Measurements from ENCODE around the gene DDT. TPM values are rescaled to one million over a fixed set of nuclear protein-coding genes. Genes with fewer than 3 reads are reported as not detected.

DDT gene
- 116 to 169 TPM (median 161 TPM) in 5 replicates for total RNA-seq (2022; extraction: Qiagen RNA extraction)

DNA sequence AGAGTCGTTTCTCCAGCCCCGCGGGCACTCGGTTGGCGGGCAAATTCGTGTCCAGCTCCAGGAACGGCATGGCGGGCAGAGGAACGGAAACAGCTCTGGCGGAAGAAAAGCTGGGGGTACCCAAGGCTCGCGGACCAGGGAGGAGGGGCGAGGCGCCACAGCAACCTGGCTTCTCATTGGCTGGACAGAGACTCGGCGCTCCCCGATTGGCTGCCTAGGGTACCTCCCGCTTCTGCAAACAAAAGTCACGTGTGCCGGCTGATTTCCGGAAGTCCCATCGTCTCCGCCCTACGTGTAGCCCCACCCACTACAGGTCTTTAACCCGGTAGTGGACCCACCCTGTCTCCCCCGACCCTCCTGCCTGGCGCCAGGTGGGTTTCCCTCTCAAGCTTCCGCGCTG, at the start of gene DDT:
Gene DDT (minus strand): TSS at position 97 of the 400 bp plus-strand sequence. CDS start 27 bp downstream, at position 70.

DNA sequence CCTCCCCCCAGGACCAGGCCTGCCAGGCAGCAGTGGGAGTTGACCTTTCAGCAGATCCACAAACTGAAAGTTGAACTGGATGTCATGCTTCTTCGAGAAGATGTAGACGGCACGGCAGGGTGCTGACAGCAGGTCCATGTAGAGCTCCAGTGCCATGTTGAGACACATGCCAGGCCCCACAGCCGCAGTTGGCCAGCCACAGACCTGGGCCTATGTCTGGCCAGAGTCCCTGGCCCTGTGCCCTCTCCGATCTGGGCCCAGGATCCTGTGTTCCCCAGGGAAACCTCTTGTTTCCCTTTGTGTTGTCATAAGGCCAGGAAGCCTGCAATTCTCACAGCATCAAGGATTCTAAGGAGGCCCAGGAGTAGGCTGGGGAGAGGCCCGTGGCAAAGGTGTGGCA, 31.0 kb upstream of the DDT start, which contains the start of gene GSTT4:
Gene GSTT4 (minus strand): TSS at position 253 of the 400 bp plus-strand sequence. CDS start 97 bp downstream, at position 156.

DNA sequence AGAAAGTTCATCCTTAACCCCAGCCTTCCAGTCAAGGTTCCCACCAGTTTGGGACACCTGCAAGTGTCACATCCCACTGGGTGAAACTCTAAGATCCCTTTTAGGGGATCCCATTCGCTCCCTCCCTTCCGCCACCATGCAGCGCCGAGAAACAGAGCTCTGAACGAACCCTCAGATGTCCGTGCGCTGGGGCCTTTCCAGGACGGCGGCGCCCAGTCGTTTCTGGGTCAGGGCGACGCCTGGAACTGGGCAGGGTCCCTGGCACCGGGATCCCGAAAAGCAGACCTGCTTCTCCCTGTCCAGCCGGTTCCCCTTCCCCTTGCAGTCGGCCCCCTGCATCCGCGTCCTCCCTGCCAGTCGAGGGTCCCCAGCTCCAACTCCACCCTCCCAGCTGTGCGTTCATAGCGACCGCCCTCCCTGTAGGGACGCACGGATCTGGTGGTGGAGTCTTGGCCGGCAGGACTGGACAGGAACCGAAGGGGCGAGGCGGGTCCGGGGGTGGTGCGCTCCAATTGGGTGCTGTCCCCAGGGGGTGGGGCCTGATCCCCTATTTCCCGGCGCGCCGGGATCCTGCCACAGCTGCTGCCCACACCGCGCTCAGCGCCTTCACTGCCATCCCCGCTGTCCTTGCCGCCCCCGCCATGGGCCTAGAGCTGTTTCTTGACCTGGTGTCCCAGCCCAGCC, 5.5 kb upstream of the DDT start, which contains the start of gene GSTT2:
Gene GSTT2 (plus strand): TSS at position 578 of the 684 bp plus-strand sequence.

DNA sequence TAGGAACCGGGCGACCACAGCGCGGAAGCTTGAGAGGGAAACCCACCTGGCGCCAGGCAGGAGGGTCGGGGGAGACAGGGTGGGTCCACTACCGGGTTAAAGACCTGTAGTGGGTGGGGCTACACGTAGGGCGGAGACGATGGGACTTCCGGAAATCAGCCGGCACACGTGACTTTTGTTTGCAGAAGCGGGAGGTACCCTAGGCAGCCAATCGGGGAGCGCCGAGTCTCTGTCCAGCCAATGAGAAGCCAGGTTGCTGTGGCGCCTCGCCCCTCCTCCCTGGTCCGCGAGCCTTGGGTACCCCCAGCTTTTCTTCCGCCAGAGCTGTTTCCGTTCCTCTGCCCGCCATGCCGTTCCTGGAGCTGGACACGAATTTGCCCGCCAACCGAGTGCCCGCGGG, 7.7 kb downstream of the DDT start, which contains the start of gene DDTL:
Gene DDTL (plus strand): TSS at position 321 of the 400 bp plus-strand sequence. CDS start 27 bp downstream, at position 348.

DNA sequence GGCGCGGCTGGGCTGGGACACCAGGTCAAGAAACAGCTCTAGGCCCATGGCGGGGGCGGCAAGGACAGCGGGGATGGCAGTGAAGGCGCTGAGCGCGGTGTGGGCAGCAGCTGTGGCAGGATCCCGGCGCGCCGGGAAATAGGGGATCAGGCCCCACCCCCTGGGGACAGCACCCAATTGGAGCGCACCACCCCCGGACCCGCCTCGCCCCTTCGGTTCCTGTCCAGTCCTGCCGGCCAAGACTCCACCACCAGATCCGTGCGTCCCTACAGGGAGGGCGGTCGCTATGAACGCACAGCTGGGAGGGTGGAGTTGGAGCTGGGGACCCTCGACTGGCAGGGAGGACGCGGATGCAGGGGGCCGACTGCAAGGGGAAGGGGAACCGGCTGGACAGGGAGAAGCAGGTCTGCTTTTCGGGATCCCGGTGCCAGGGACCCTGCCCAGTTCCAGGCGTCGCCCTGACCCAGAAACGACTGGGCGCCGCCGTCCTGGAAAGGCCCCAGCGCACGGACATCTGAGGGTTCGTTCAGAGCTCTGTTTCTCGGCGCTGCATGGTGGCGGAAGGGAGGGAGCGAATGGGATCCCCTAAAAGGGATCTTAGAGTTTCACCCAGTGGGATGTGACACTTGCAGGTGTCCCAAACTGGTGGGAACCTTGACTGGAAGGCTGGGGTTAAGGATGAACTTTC, 13.0 kb downstream of the DDT start, which contains the start of gene GSTT2B:
Gene GSTT2B (minus strand): TSS at position 112 of the 688 bp plus-strand sequence. CDS start 64 bp downstream, at position 48.

Other genes with a start within 250 kb of the DDT start
- 0.83 to 1.1 TPM (median 1.00 TPM) in 5 replicates for gene ZNF70, start 223.3 kb downstream of the DDT start, total RNA-seq (2022; extraction: Qiagen RNA extraction)
- 0.34 to 1.3 TPM (median 0.73 TPM) in 4 of 5 replicates, not detected in the other for gene VPREB3, start 220.0 kb downstream of the DDT start, total RNA-seq (2022; extraction: Qiagen RNA extraction)
- gene C22orf15, start 211.5 kb downstream of the DDT start, total RNA-seq (2022; extraction: Qiagen RNA extraction): not detected in 5 replicates
- gene CHCHD10, start 206.5 kb downstream of the DDT start, total RNA-seq (2022; extraction: Qiagen RNA extraction): 82.4 to 195 TPM (median 176 TPM) in 5 replicates
- 0.08 to 0.43 TPM (median 0.27 TPM) in 5 replicates for gene MMP11, start 201.6 kb downstream of the DDT start, total RNA-seq (2022; extraction: Qiagen RNA extraction)
- gene SMARCB1, start 187.5 kb downstream of the DDT start, total RNA-seq (2022; extraction: Qiagen RNA extraction): 50.1 to 53.5 TPM (median 52.8 TPM) in 5 replicates
- 0.32 to 0.66 TPM (median 0.52 TPM) in 5 replicates for gene DERL3, start 135.4 kb downstream of the DDT start, total RNA-seq (2022; extraction: Qiagen RNA extraction)
- gene SLC2A11, start 116.6 kb downstream of the DDT start, total RNA-seq (2022; extraction: Qiagen RNA extraction): 8.6 to 10.7 TPM (median 10.0 TPM) in 5 replicates
- gene MIF, start 80.1 kb downstream of the DDT start, total RNA-seq (2022; extraction: Qiagen RNA extraction): 518 to 960 TPM (median 932 TPM) in 5 replicates
- gene GSTT2B, start 13.2 kb downstream of the DDT start, total RNA-seq (2022; extraction: Qiagen RNA extraction): 0.28 to 0.43 TPM (median 0.39 TPM) in 5 replicates
- gene DDTL, start 7.6 kb downstream of the DDT start, total RNA-seq (2022; extraction: Qiagen RNA extraction): 1.6 to 2.1 TPM (median 1.9 TPM) in 5 replicates
- 0.27 TPM in 1 of 5 replicates, not detected in the others for gene GSTT2, start 5.7 kb upstream of the DDT start, total RNA-seq (2022; extraction: Qiagen RNA extraction)
- gene GSTT4, start 31.0 kb upstream of the DDT start, total RNA-seq (2022; extraction: Qiagen RNA extraction): not detected in 5 replicates
- 26.2 to 33.4 TPM (median 33.0 TPM) in 5 replicates for gene CABIN1, start 36.9 kb upstream of the DDT start, total RNA-seq (2022; extraction: Qiagen RNA extraction)
- gene SUSD2, start 207.0 kb upstream of the DDT start, total RNA-seq (2022; extraction: Qiagen RNA extraction): 62.5 to 83.3 TPM (median 77.2 TPM) in 5 replicates

Data from A549 treated with Mapracorat at 1 μM for 4 hours (cell line).